Inflammatory macrophage treated with lipopolysaccharide for 1 hour (primary cell): ENCODE measurements around the gene HOXD3.
A peak's percentile ranks its signal among the peaks of the same experiment; 100 is the strongest.

ENCODE experiments used
- DNase-seq, 2 donors: peaks; one replicate each; pipeline ENCODE4 v3.0.0-alpha.2; 2020 to 2022

The HOXD3 gene

DNA sequence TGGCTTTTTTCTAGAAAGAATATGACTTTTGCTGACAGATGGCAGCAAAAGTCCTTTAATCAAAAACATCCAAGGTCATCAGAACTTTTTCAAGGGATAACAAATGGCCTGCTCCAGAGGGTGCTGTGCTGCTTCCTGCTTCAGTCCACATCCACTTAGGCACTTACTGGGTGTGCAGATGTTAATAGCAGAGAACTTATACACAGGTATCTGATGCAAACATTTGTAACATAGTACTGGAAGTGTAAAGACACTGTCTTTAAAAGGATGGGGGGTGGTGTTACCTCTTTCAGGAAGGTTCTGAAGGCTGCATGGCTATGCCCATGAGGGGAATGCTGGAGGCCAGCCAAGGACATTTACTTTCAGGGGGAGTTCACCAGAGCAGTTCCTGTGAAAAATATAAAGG lies 22.1 kb upstream of the HOXD3 start:
- DNase-seq = no peak

DNA sequence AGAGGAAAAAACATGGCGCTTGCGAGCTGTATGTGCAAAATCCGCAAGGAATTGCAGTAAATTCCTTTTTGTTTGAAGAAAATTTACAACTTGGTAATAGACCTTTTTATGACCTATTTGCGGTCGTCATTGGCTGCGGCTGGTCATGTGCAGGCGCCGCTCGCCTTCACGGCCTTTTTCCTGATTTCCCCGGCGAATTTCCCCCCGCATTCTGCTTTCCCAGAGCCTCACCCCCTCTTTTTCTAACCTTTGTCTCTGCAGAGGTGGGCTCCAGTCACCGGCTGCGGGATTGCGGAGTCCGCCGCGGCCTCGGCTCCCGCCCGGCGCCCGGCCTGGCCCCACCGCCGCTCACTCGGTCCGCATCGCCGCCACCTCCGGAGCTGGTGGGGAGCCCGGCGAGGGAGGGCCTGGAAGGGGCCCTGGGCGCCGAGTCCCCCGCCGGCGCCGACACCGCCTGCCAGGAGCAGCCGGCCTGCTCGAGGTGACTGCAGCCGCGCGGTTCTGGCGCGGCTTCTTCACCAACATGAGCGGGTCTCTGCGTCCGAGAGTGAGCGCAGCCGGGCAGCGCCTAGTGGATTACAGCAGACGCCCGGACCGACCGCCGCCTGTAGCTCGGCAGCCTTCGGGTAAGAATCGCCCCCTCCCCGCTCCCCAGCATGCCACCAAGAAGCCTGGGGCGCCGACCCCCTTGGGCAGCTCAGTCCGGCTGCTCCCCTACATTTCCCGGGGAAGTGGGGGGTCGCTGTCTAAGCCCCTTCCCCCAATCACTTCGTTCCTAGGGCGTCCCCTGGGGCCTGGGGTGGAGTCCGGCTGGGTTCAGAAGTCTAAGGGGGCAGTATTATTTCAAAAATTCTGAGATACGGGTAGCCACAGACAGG lies 20.5 kb upstream of the HOXD3 start:
- no peak for DNase-seq

DNA sequence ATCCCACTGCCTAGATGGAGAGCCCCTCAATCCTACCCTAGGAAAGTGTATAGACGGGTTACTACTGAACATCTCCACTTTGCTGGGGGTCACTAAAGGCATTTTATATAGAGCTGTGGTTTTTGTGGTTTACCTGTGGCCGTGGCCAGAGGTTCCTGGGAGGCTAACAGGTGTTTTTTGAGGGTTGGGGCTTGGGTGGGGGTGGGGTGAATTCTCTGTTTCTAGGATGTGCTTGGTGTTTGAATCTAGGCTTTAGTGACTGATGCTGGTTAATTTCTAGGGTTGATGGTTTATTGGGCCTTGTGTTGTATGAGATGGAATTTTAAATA lies 19.9 kb upstream of the HOXD3 start:
- no peak for DNase-seq

DNA sequence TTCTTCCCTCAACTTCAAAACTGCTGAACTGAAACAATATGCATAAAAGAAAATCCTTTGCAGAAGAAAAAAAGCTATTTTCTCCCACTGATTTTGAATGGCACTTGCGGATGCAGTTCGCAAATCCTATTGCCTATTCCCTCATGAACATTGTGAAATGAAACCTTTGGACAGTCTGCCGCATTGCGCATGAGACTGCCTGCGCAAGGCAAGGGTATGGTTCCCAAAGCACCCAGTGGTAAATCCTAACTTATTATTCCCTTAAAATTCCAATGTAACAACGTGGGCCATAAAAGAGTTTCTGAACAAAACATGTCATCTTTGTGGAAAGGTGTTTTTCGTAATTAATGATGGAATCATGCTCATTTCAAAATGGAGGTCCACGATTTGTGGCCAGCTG lies 19.2 kb upstream of the HOXD3 start:
- DNase-seq = no peak

DNA sequence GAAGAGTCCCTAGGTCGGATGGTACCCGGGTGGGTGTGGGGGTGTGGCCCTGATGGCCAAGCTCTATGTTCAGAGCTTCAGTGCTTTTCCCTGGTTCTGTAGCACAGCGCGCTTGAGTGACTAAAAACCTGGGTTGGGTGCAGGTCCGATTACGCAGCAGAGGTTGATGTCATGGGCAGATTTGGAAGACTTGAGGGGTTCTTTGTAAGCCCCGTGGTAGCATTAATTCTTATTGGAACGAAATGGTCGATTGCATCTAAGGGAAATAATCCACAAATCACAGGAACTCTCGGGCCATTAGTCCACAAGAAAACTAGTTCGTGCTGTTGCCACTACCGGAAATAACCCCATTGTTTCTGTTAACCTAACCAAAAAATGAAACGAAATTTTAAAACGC lies 18.6 kb upstream of the HOXD3 start:
- DNase-seq = no peak

DNA sequence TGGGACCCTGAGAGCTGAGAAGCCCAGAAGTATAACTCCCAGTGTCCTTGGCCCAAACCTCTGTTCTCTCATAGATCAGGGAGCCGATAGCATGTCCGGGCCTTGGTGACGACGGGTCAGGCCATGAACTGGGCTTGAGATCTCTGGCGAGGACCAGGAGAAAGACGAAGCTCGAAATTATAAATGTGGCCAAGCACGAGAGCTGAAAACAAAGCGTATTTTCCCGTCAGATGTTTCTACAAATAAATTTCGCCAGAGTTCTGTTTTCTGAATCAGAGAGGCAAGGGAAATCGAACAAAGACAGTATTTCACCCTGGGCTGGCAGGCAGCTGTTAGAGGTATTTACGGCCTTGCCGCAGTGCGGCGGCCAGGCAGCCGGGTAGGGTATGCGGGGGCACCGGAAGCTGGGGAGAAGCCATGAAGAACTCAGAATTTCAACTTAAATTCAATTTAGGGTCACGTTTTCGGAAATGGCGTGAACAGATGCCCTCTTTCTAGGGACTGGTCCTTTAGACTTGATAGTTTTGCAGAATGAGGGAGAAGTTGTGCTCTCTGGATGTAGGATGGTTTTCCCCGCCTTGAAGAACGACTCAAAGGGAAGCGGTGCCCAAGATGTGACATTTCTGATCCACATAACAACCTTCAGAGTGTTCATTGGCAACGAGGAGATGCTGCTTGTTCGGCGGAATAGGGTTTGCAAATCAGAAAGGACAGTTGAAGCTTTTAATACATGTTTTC lies 18.0 kb upstream of the HOXD3 start:
- no peak for DNase-seq

DNA sequence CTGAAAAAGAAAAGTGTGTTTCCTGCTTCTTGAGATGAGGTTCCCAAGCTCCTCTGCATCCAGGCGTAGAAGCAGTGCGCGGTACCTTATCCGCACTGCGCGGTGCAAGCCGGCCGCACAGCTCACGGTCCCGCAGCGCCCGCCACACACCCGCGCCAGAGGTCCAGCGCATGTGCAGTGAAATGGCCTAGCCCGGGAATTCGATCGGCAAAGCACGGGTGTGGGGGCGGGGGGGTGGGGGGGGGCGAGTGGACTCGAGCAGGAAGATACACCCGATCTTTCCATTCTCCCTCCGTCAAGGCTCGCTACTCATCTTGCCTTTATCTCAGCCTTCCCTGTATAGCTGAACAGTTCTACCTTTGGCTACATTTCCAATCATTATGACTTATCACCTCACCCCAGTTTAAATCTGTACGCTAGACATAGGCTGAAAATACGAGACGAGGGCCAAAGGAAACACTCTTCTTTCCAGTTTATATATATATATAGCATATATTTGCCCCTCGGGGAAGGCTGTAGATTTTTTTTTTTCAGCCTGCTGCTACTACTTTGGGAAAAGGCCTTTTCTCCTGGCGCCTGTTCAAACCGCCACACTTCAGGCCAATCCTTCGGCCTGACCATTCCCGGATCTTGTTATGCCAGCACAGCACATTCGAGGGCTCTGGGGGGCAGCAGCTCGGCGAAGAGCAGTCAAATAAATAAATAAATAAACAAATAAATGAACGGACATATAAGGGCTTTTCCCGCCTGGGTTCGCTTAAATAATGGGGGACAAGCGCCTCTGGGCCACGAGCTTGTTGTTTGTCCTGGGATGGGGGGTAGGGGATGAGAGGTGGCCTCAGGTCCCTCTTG lies 17.2 kb upstream of the HOXD3 start:
- no peak for DNase-seq

DNA sequence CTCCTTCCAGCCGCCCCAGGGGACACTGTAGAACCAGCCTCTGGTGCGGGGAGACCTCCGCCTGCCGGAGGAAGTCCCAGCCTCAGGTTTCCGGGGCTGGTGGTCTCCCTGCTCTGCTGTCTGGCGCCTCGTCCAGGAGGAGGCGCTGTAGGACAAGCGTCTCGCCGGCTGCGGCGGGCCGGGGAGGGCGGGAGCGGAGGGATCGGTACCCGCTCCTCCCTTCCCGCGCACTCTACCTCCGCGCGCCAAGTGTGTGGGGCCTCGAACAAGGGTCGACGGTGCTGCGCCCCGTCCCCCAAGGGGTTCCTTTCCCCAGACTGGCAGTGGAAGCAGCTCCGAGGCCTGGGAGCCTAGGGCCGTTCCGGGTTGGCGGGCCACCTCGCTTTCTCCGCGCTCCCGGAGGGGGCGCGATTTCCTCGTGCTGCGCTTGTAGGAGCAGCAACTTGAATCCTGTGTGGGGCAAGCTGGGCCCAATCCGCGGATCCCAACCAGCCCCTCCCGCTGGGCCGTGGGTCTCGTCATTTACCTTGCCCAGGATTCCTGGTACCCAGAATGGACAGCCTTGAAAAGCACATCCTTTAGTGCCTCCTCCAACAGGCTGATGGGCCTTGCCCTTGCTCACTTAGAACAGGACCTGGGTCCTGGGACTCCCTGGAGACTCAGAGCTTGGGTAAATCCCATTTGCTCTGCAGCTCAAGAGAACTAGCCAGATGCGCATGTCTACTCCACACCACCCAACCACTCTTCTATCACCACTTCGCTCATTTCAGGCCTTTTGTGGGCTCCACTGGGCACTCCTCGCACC lies 16.4 kb upstream of the HOXD3 start:
- peak in 1 of 2 donors; percentile 49 for DNase-seq

DNA sequence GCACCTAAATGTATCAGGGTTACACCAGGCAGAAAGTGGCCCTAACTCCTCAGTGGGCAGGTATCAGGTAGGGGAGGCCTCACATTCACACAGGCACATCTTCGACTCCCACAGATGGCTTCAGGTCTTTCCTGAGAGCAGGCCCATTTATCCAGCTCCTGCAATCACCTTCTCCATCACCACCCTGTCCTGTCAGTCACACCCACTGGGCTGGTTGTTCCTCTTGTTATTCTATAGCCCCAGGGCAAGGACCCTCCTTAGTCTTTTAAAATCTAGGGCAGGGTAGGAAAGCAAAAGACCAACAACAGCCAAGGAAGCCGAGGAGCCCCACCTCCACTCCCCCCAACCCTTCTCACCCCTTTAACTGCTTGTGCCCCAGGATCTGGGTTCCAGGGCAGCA lies 14.8 kb upstream of the HOXD3 start:
- DNase-seq = no peak

DNA sequence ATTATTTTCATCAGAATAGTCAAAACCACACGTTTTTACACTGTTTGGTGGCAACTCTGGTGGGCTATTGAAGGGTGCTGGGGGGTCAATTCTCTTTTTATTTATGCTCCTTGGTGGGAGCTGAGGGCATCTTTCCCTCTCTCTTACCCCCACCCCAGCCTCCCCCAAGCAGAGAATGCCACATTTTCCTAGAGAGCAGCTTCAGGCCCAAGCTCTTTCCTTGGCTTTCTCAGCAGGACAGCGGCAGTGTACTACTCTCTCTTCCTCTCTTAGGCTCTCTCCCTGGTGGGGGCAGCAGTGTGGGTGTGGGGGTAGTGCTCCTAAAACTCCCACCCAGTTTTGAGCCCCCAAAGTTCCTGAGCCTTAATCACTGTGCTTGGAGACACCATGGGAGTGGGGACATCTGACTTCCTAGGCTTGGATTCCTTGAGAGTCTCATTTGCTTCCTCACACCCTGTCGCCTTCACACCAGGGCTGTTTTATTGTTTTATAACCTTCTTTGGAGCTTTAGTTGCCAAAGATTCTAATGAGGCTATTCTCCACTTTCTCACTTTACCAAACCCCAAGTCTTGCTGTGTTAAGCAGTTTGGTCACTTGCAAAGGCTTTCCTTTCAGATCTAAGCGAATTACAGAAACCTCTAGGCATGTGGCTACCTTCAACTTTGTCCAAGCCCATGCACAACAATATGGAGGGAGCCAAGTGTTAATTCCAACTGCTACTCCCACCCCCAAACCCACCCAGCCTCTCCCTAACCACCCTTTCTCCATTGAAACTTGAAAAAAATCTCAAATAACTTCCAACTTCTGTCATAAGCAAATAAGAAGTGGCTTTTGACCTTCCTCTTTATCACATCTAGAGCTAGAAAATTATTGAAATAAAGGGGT lies 11.8 kb upstream of the HOXD3 start:
- DNase-seq = no peak

DNA sequence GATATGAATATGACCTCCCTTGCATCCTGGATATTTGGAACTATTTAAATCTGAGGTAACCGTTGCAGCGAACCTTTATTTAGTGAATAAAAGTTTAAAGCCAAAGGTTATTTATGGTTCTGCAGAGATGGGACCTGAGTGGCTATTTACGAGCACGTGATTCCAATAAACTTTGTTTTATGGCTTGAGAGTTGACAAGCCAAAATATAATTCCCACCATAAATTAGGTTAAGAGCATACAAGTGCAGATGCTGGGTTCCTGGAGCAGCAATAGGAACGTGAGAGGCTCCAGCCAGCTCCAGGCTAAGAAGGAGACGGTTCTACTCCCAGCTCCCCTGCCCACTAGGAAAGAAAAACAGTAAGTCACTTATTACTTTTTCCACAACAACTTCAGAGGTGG lies 11.0 kb upstream of the HOXD3 start:
- DNase-seq = no peak

DNA sequence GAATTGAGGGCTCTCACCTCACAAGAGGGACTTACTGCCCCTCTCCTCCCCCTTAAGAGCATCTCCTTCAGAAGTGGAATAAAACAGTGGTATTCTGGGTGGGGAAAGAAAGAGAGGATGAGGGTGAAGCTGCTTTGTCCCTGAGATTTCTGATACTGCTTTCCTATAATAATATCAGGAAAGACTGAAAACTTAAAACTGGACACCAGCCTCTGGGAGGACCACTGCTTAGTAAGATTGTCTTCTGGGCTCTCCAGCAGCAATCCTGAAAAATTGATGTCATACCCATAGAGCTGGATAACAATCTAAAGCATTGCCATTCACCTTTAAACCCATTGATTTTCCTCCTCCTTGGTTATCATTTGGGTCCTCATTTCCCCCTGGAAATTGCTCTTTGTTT lies 10.5 kb upstream of the HOXD3 start:
- no peak for DNase-seq

DNA sequence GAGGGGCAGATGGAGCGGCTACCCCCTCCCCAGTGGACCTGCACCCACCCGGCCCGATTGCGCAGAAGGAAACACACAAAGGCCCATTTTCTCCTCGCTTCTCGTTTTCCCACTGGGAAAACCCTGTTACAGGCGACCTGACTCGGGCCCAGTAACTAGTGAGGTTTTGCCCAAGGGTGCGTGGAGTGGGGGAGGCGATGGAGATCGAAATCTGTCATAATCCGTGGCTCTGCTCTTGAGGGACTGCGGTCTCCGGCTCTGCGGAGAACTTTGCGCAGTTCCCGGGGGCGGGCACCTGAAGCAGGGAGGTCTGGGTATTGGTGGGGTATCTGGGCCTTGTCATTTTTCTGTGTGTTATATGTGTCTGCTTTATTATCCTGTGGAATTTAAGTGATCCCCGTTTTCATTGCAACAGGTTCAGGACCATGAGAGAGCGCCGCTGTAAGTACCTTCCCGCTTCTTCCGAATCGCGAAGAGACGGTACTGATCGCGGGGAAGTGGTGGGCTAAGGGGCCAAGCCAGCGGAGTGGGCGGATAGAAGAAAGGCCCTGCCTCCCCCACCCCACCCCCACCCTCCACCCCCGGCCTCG lies 9.8 kb upstream of the HOXD3 start:
- no peak for DNase-seq

DNA sequence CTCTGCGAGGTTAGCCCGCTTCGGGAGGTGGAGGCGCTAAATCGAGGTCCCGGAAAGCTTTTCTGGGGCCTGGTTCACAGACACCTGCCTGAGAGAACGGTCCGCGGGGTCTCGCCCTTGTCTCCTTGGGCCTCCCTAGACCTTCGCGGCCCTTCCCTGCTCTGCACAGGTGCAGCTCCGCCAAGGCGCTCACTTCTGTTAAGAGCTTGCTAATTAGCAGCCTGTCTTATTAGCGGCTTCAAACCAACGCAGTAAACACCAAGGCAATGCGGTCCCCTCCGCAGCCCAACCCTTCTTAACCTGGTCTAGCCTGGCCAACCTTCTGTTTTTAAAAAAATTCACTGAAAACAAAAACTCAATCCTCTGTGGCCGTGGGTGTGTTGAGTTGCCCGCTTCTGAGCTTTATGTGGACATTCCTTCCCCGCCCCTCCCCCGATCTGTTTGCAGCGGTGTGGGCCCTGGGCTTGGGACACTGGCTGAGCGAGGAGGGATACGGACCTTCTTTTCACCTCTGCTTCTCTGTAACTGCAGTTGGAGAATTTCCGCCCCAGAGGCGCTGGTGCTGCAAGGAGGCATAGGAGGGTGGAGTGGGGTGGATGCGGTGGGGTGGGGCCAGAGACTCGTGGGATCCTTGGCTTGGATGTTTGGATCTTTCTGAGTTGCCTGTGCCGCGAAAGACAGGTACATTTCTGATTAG lies 9.2 kb upstream of the HOXD3 start:
- DNase-seq = no peak

DNA sequence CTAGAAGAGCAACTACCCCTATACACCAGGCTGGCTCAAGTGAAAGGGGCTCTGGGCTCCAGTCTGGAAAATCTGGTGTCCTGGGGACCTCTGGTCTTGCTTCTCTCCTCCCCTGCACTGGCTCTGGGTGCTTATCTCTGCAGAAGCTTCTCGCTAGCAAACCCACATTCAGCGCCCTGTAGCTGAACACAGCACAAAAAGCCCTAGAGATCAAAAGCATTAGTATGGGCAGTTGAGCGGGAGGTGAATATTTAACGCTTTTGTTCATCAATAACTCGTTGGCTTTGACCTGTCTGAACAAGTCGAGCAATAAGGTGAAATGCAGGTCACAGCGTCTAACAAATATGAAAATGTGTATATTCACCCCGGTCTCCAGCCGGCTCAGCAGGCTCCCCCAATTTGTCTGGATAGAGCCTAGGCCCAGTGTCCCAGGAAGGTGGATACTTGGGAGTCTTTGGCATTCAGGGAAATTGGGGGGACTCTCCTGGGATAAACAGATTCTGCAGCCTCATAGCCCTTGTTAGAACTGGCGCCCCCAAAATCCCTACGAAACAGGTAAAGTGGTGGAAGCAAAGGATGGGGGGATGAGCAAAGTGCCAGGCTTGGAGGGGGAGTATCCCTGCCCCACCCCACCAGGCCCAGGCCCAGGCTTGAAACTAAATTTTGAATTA lies 8.2 kb upstream of the HOXD3 start:
- DNase-seq = no peak

DNA sequence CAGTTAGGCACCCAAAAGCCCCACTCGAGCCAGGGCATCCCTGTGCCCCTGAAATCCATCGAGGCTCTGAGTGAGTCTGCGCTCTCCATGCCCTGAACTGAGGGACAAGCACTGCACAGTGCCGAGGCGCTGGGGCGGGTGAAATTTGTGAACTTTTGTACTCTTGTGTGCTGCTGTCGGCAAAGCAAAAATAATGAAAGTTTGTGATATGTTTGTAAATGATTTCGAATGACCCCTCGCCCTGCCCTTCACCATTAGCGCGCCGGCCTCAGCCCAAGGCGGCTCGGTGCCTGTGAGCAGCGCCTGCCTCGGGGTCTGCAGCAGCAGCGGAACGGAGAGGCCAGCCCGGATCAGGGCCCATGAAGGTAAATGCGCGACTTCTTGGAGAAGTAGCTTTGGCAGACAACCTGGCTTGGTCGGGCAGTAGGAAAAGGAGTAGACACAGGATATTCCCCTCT lies 7.6 kb upstream of the HOXD3 start:
- DNase-seq = no peak

DNA sequence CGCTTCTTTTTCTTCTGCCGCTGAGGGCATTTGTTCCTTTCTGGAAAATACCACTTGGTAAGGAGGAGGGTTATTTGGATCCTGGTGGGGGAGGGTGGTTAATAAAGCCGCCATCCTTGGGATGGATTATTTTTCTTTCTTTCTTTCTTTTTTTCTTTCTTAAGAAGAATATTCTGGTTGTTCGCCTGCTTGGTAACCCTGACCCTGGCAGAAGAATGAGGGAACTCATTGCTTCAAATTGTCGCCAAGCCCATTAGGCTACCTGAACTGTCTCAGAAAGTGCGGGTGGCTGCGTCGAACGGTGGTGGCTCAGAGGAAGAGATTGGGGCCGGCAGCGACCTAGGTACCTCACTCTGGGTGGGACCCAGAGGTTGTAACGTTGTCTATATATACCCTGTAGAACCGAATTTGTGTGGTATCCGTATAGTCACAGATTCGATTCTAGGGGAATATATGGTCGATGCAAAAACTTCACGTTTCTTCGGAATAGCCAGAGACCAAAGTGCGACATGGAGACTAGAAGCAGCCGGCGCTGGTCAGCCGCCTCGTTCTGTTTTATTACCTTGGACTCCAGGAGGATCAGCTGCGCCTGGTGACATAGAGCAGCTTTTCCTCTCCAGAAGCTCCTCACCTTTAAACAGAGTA lies 7.0 kb upstream of the HOXD3 start:
- DNase-seq = no peak

DNA sequence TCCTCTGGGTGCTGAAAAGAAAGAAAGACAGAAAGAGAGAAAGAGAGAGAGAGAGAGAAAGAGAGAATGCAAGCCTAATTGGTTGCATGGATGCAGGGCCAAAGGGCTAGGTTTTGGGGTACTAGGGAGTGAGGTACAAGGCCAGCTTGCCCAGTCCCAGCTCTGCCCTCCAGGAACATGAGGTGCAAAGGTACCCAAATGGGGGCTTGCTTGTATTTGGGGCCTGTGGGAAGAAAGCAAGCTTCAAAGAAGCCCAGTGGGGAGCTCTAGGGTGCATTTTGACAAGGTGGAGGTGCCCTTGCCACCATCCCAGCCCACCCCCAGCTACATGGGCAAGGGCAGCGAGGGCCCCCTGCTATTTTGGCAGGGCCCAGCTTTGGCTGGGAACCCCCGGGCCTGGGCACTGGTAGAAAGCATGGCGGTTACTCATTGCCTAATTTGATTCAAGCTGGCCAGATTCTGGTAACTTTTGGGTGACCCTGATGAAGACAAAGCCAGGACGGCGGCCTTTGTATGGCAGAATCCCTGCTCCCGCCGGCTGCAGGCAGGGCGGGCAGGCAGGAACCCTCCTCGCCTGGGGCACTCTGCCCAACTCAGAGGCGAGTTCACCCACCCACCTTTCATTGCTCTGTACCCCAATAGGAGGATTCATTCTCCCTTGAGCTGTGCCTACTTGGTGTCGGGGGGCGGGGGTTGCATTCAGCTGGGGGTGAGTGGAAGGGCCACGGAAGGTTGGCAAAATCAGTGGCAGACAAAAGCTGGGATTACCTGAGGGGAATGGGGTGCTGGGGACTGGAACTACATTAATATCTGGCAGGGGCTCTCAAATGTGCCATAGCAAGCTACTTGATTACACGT lies 6.3 kb upstream of the HOXD3 start:
- DNase-seq = no peak
